Measurements from ENCODE around the gene ZNF738.
A peak's percentile ranks its signal among the peaks of the same experiment; 100 is the strongest.
"Not testable (repeated sequence)": the region's sequence is repeated elsewhere in the genome, so short reads cannot be mapped to it uniquely, and the experiment has no call there.

The ZNF738 gene

GRCh38 chr19:21322528-21322927, 36.3 kb upstream of the ZNF738 start:
- peaks cover 96% of the 10 kb centered on the region for H3K9me3 Mint-ChIP-seq
- TF ChIP-seq CTCF (IDR thresholded peaks at IDR 0.05) = no peak
- peak overlapping the region; percentile 57 for H3K27ac Mint-ChIP-seq
- H3K36me3 Mint-ChIP-seq (ENCODE audit: low read depth) = peaks cover 97% of the 10 kb centered on the region
- no peak for DNase-seq
- H3K27me3 Mint-ChIP-seq (ENCODE audit: low read depth, poor library complexity) = no peaks in the 10 kb centered on the region
- no peaks in the 10 kb centered on the region for H3K4me1 Mint-ChIP-seq
- H3K4me3 Mint-ChIP-seq = no peak overlapping the region

GRCh38 chr19:21323000-21323399, 35.8 kb upstream of the ZNF738 start:
- Mint-ChIP-seq H3K9me3 (peaks cover 96% of the 10 kb centered on the region), H3K4me1 (peaks cover 3% of the 10 kb centered on the region)
- no peak for DNase-seq

GRCh38 chr19:21326169-21326568, 32.6 kb upstream of the ZNF738 start:
- H3K4me3 Mint-ChIP-seq = peak overlapping the region; percentile 67
- H3K9me3 Mint-ChIP-seq = peaks cover 87% of the 10 kb centered on the region
- no peaks in the 10 kb centered on the region for H3K27me3 Mint-ChIP-seq (ENCODE audit: low read depth, poor library complexity)
- H3K27ac Mint-ChIP-seq = no peak overlapping the region
- H3K36me3 Mint-ChIP-seq (ENCODE audit: low read depth) = peaks cover 81% of the 10 kb centered on the region
- H3K4me1 Mint-ChIP-seq = peaks cover 7% of the 10 kb centered on the region
- DNase-seq = no peak
- no peak for TF ChIP-seq CTCF (IDR thresholded peaks at IDR 0.05)

More at GRCh38 chr19:21323000-21323399, 35.8 kb upstream of the ZNF738 start:
- Mint-ChIP-seq H3K36me3 (ENCODE audit: low read depth) (peaks cover 97% of the 10 kb centered on the region), H3K4me3 (no peak overlapping the region), H3K27me3 (ENCODE audit: low read depth, poor library complexity) (no peaks in the 10 kb centered on the region), H3K27ac (peak overlapping the region; percentile 57)
- TF ChIP-seq CTCF (IDR thresholded peaks at IDR 0.05) = no peak

GRCh38 chr19:21328406-21328805, 30.4 kb upstream of the ZNF738 start:
- Mint-ChIP-seq H3K4me1 (peaks cover 7% of the 10 kb centered on the region), H3K36me3 (ENCODE audit: low read depth) (peaks cover 59% of the 10 kb centered on the region), H3K27ac (peak overlapping the region; percentile 100), H3K27me3 (ENCODE audit: low read depth, poor library complexity) (peaks cover 4% of the 10 kb centered on the region), H3K9me3 (peaks cover 78% of the 10 kb centered on the region), H3K4me3 (peak overlapping the region; percentile 100)
- no peak for TF ChIP-seq CTCF (IDR thresholded peaks at IDR 0.05)
- DNase-seq = peak; percentile 4

- TF ChIP-seq CTCF (IDR thresholded peaks at IDR 0.05) = no peak
These were observed 29.8 kb upstream of the ZNF738 start, which contains the start of gene ZNF708 for GRCh38 chr19:21328885-21329605. Gene ZNF708 (minus strand): TSS chr19:21329410. CDS start chr19:21329212, 198 bp downstream.

GRCh38 chr19:21335721-21336120, 23.1 kb upstream of the ZNF738 start:
- no peak overlapping the region for H3K27ac Mint-ChIP-seq
- H3K4me3 Mint-ChIP-seq = no peak overlapping the region
- H3K4me1 Mint-ChIP-seq = no peaks in the 10 kb centered on the region
- H3K27me3 Mint-ChIP-seq (ENCODE audit: low read depth, poor library complexity) = peaks cover 4% of the 10 kb centered on the region
- H3K36me3 Mint-ChIP-seq (ENCODE audit: low read depth) = no peaks in the 10 kb centered on the region
- no peak for TF ChIP-seq CTCF (IDR thresholded peaks at IDR 0.05)
- no peak for DNase-seq
- peaks cover 72% of the 10 kb centered on the region for H3K9me3 Mint-ChIP-seq

More at GRCh38 chr19:21328885-21329605, 29.8 kb upstream of the ZNF738 start, which contains the start of gene ZNF708:
- Mint-ChIP-seq H3K27ac (peak within 1 kb of the TSS; percentile 100), H3K36me3 (ENCODE audit: low read depth) (peaks cover 52% of the 10 kb centered on the region), H3K9me3 (peaks cover 75% of the 10 kb centered on the region), H3K27me3 (ENCODE audit: low read depth, poor library complexity) (peaks cover 4% of the 10 kb centered on the region), H3K4me1 (peaks cover 7% of the 10 kb centered on the region), H3K4me3 (peak within 1 kb of the TSS; percentile 100)
- DNase-seq = peak; percentile 78

- H3K4me3 Mint-ChIP-seq; H3K27ac Mint-ChIP-seq; H3K4me1 Mint-ChIP-seq; H3K27me3 Mint-ChIP-seq (ENCODE audit: low read depth, poor library complexity); DNase-seq; H3K36me3 Mint-ChIP-seq (ENCODE audit: low read depth): not testable (repeated sequence)
- peaks cover 48% of the 10 kb centered on the region for H3K9me3 Mint-ChIP-seq
These were observed 14.0 kb upstream of the ZNF738 start for GRCh38 chr19:21344841-21345240.
